ENCODE results near the gene ADAP1.

DNA sequence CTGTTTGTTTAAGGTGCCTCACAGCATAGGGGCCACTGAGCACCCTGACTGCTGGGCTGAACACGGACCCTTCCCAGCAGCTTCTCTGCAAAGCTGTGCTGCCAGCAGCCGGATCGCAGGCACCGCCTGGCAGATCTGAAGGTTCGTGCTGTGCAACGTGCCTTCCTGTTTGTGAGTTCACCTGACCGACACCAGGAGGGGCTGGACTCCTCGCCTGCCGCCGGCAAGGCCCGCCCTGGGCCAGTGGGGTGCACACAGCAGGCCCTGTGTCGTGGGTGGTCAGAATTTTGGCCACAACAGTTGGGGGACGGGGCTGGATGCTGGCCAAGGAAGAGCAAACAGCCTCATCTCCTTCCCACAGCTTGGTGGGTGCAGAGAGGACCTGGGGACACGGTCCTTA, 41.1 kb upstream of the ADAP1 start:
- TF ChIP-seq SIN3A (IDR thresholded peaks at IDR 0.05; ENCODE audit: low read depth), result no peak
- TF ChIP-seq, protein P1, sequence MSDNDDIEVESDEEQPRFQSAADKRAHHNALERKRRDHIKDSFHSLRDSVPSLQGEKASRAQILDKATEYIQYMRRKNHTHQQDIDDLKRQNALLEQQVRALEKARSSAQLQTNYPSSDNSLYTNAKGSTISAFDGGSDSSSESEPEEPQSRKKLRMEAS (IDR thresholded peaks at IDR 0.05), result no peak
- TF ChIP-seq, protein P2, sequence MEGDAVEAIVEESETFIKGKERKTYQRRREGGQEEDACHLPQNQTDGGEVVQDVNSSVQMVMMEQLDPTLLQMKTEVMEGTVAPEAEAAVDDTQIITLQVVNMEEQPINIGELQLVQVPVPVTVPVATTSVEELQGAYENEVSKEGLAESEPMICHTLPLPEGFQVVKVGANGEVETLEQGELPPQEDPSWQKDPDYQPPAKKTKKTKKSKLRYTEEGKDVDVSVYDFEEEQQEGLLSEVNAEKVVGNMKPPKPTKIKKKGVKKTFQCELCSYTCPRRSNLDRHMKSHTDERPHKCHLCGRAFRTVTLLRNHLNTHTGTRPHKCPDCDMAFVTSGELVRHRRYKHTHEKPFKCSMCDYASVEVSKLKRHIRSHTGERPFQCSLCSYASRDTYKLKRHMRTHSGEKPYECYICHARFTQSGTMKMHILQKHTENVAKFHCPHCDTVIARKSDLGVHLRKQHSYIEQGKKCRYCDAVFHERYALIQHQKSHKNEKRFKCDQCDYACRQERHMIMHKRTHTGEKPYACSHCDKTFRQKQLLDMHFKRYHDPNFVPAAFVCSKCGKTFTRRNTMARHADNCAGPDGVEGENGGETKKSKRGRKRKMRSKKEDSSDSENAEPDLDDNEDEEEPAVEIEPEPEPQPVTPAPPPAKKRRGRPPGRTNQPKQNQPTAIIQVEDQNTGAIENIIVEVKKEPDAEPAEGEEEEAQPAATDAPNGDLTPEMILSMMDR (IDR thresholded peaks at IDR 0.05 in 2 of 3, conservative IDR thresholded peaks at IDR 0.05 in 1 of 3; ENCODE audit: borderline replicate concordance in 1 of 3, insufficient read depth in 1 of 3, low read depth in 2 of 3, low read length in 2 of 3), result no peak
- TF ChIP-seq RAD21 (IDR thresholded peaks at IDR 0.05; ENCODE audit: low read depth), result no peak
- TF ChIP-seq, protein P3, sequence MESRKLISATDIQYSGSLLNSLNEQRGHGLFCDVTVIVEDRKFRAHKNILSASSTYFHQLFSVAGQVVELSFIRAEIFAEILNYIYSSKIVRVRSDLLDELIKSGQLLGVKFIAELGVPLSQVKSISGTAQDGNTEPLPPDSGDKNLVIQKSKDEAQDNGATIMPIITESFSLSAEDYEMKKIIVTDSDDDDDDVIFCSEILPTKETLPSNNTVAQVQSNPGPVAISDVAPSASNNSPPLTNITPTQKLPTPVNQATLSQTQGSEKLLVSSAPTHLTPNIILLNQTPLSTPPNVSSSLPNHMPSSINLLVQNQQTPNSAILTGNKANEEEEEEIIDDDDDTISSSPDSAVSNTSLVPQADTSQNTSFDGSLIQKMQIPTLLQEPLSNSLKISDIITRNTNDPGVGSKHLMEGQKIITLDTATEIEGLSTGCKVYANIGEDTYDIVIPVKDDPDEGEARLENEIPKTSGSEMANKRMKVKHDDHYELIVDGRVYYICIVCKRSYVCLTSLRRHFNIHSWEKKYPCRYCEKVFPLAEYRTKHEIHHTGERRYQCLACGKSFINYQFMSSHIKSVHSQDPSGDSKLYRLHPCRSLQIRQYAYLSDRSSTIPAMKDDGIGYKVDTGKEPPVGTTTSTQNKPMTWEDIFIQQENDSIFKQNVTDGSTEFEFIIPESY (IDR thresholded peaks at IDR 0.05; ENCODE audit: extremely low read depth, insufficient replicate concordance, low read length), result no peak
- no peak for TF ChIP-seq ZNF274 (IDR thresholded peaks at IDR 0.05; ENCODE audit: low read depth, low read length)
- no peak for TF ChIP-seq SRF (IDR thresholded peaks at IDR 0.05; ENCODE audit: low read depth)
- TF ChIP-seq JUND (IDR thresholded peaks at IDR 0.05), result no peak
- no peak for TF ChIP-seq POLR2A (IDR thresholded peaks at IDR 0.05; ENCODE audit: borderline replicate concordance, extremely low read depth, insufficient read depth, insufficient read length)
- TF ChIP-seq CEBPB (IDR thresholded peaks at IDR 0.05; ENCODE audit: low read depth), result no peak
- TF ChIP-seq, protein P4, sequence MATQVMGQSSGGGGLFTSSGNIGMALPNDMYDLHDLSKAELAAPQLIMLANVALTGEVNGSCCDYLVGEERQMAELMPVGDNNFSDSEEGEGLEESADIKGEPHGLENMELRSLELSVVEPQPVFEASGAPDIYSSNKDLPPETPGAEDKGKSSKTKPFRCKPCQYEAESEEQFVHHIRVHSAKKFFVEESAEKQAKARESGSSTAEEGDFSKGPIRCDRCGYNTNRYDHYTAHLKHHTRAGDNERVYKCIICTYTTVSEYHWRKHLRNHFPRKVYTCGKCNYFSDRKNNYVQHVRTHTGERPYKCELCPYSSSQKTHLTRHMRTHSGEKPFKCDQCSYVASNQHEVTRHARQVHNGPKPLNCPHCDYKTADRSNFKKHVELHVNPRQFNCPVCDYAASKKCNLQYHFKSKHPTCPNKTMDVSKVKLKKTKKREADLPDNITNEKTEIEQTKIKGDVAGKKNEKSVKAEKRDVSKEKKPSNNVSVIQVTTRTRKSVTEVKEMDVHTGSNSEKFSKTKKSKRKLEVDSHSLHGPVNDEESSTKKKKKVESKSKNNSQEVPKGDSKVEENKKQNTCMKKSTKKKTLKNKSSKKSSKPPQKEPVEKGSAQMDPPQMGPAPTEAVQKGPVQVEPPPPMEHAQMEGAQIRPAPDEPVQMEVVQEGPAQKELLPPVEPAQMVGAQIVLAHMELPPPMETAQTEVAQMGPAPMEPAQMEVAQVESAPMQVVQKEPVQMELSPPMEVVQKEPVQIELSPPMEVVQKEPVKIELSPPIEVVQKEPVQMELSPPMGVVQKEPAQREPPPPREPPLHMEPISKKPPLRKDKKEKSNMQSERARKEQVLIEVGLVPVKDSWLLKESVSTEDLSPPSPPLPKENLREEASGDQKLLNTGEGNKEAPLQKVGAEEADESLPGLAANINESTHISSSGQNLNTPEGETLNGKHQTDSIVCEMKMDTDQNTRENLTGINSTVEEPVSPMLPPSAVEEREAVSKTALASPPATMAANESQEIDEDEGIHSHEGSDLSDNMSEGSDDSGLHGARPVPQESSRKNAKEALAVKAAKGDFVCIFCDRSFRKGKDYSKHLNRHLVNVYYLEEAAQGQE (IDR thresholded peaks at IDR 0.05; ENCODE audit: low read depth), result no peak
- TF ChIP-seq ZFX (IDR thresholded peaks at IDR 0.05), result no peak
- TF ChIP-seq FOSL1 (IDR thresholded peaks at IDR 0.05; ENCODE audit: low read depth), result no peak
- TF ChIP-seq EGR1 (IDR thresholded peaks at IDR 0.05; ENCODE audit: low read depth), result no peak
